Coronary artery (tissue), 2 donors: ENCODE measurements around the gene IFT80.
"Not testable (repeated sequence)": the region's sequence is repeated elsewhere in the genome, so short reads cannot be mapped to it uniquely, and the experiment has no call there.

ENCODE experiments used
- DNase-seq: peaks from one replicate; pipeline ENCODE4 v3.0.0-alpha.2; 2017; ENCODE audit warnings: low spot score
- H3K27ac ChIP-seq, 2 donors: fragments of 200-600 bp; sonication (generic); one replicate each; pipeline ENCODE4 v1.5.1; 2016 to 2019
- H3K4me3 ChIP-seq: fragments of 200-600 bp; sonication (generic); 2 replicates; pipeline ENCODE4 v1.5.1; 2016; ENCODE audit warnings: mild to moderate bottlenecking, moderate library complexity
- CTCF ChIP-seq: fragments of 200-600 bp; sonication (generic); IDR thresholded peaks from one replicate; pipeline ENCODE4 v1.5.1; 2019; ENCODE audit warnings: antibody characterized with exemption

IFT80 gene

DNA sequence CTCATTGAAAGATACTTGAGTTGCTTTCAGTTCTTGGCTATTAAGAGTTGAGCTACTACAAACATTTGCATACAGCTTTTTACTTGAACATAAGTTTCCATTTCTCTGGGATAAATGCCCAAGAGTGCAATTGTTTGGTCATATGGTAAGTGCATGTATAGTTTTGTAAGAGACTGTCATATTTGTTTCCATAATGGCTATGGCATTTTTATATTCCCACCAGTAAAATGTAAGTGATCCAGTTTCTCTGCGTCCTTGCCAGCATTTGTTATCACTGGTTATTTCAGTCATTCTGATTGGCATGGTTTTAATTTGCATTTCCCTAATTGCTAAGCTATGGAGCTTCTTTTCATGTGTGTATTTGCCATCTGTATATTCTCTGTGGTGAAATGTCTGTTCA, 151.3 kb downstream of the IFT80 start:
- no peak for DNase-seq
- Histone ChIP-seq H3K27ac (no peak overlapping the region), H3K4me3 (no peak overlapping the region)
- no peak for TF ChIP-seq CTCF

DNA sequence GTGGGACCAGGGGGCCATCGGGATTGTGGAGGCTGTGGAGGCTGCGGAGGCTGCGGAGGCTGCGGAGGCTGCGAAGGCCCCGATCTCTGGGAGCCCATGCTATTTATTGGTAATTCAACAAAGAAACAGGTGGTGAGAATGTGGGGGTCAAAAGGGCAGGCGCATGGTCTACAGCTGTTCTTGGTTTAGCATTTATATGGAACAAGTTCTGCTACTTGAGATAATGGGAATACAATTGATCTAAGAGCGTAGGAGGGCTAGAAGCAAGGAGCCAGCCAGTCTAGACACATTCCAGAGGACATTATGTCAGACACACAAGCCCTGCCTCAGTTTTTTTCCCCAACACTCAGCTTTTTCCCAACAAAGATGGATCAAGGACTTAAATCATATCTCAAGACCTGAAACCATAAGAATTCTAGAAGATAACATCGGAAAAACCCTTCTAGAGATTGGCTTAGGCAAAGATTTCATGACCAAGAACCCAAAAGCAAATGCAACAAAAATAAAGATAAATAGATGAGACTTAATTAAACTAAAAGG, 153.7 kb downstream of the IFT80 start:
- no peak overlapping the region for H3K4me3 ChIP-seq
- TF ChIP-seq CTCF: no peak
- DNase-seq: no peak
- no peak overlapping the region for H3K27ac ChIP-seq

DNA sequence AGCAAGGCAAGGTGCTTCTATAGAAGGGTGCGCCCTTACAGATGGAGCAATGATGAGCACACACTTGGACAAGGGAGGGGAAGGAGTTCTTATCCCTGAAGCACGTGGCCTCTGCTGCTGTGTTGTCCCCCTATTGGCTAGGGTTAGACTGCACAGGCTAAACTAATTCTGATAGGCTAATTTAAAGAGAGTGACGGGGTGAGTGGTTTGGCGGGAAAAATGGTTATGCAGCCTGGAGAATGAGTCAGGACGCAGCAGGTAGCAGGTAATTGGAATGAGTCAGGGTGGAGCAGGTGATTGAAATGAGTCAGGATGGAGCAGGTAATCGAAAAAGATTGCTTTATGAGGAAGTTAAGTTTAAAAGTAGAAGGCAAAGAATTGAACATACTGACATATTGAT, 158.3 kb downstream of the IFT80 start:
- H3K27ac ChIP-seq, DNase-seq, H3K4me3 ChIP-seq: not testable (repeated sequence)

- Histone ChIP-seq H3K27ac (no peak overlapping the region), H3K4me3 (no peak overlapping the region)
- TF ChIP-seq CTCF: no peak
- DNase-seq: no peak
Measured at GRCh38 chr3:160232014-160232413, 167.0 kb downstream of the IFT80 start.

GRCh38 chr3:160227419-160227818, 171.6 kb downstream of the IFT80 start:
- H3K4me3 ChIP-seq: no peak overlapping the region
- H3K27ac ChIP-seq: no peak overlapping the region
- TF ChIP-seq CTCF: no peak
- no peak for DNase-seq

DNA sequence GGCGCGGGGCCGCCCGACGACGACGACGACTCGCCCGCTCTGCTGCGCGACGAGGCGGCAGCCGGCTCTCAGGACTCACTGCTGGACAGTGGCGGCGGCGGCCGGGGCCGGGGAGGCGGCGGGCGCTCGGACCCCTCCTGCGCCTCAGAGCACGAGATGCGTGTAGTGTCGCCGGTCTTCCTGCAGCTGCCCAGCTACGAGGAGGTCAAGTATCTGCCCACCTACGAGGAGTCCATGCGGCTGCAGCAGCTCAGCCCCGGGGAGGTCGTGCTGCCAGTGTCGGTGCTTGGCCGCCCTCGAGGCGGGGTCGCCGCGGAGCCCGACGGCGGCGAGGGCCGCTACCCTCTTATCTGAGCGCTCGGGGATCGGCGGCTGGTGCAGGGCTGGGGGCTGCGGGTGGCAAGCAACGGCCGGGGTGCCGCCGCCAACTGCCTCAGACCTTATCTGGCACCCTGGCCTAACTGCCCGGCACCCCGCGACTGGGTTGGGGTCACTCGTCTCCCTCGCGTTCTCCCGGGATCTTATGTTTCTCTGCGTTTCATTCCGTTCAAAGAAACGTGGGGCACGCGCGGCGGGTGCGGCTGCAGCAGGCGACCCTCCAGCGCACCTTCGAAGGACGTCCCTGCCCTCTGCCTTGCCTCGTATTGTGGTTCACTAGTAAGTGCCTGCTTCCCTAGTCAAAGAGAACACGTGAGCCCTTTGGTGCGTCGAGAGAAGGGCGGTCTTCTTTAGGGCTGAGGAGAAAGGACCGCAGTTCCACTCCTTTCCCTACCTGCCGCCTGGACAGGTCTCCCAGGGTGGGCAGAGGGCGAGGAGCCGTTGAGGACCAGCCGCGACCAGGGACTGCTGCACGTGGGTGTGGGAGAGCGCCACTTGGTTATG, 172.8 kb downstream of the IFT80 start:
- Histone ChIP-seq H3K27ac (no peak overlapping the region), H3K4me3 (peak overlapping the region; percentile 86)
- no peak for DNase-seq
- TF ChIP-seq CTCF: no peak

- Histone ChIP-seq H3K4me3 (peak within 1 kb of the TSS; percentile 86), H3K27ac (peak within 1 kb of the TSS in 1 of 2 donors; percentile 40)
- no peak for DNase-seq
- TF ChIP-seq CTCF: no peak
Measured at GRCh38 chr3:160225176-160226025, 173.6 kb downstream of the IFT80 start, which contains the start of gene C3orf80. C3orf80 (plus strand) TSS chr3:160225422; CDS start chr3:160225636, 214 bp downstream.
